GM12875 (cell line): Measurements from ENCODE around the gene CRIP1.

Experiments
- H3K4me3 ChIP-seq: one replicate; pipeline ENCODE4 v1.5.1; 2011; ENCODE audit warnings: low read depth, low read length, control low read depth
- TF ChIP-seq, protein P1 (sequence below): IDR thresholded peaks from 2 replicates; pipeline ENCODE4 v1.5.1; 2011; ENCODE audit warnings: low read depth, mild to moderate bottlenecking, control low read depth, inconsistent platforms, low read length, moderate library complexity, borderline replicate concordance; ENCODE audit not compliant: insufficient read depth

CRIP1 gene

GRCh38 chr14:105447651-105448640 lies 38.7 kb upstream of the CRIP1 start:
- no peak overlapping the region for H3K4me3 ChIP-seq
- TF ChIP-seq, protein P1, sequence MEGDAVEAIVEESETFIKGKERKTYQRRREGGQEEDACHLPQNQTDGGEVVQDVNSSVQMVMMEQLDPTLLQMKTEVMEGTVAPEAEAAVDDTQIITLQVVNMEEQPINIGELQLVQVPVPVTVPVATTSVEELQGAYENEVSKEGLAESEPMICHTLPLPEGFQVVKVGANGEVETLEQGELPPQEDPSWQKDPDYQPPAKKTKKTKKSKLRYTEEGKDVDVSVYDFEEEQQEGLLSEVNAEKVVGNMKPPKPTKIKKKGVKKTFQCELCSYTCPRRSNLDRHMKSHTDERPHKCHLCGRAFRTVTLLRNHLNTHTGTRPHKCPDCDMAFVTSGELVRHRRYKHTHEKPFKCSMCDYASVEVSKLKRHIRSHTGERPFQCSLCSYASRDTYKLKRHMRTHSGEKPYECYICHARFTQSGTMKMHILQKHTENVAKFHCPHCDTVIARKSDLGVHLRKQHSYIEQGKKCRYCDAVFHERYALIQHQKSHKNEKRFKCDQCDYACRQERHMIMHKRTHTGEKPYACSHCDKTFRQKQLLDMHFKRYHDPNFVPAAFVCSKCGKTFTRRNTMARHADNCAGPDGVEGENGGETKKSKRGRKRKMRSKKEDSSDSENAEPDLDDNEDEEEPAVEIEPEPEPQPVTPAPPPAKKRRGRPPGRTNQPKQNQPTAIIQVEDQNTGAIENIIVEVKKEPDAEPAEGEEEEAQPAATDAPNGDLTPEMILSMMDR, result no peak

GRCh38 chr14:105448706-105449111 lies 38.0 kb upstream of the CRIP1 start:
- no peak overlapping the region for H3K4me3 ChIP-seq

DNA sequence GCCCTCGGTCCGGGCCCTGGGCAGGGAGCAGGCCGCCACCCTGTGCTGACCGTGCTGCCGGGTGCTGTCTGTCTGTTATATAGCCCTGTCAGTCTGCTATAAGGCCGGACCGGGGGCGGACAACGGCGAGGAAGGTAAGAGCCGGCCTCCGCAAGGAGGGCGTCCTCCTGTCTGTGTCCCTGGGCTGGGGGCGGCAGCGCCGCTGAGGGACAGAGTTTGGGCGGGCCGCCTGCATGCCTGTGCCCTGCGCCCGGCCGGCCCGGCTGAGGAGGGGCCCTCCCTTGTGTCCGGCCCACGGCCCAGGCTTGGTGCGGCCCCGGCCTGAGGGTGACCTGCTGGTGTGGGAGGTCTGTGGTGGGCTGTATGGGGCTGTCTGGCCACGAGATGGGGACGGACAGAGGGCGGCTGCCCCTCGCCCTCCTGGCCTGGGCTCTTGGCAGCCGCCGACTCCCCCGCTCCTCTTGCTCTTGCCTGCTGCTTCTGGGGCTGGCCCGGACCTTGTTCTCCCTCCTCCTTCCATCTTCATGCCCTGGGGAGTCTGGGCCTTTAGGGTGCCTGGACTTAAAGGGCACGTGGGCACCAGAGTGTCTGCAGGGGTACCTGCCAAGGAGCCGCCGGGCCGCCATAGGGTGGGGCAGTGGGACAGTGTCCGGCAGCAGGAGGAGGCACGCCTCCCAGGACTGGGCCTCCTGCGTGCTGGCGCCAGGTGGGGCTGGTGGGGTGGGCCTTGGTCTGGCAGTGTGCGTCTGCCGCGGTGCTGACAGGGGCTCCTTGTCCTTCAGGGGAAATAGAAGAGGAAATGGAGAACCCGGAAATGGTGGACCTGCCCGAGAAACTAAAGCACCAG lies 37.2 kb upstream of the CRIP1 start:
- no peak overlapping the region for H3K4me3 ChIP-seq
- TF ChIP-seq, protein P1, result no peak

More at GRCh38 chr14:105448706-105449111, 38.0 kb upstream of the CRIP1 start:
- TF ChIP-seq, protein P1, result peak; percentile 89

DNA sequence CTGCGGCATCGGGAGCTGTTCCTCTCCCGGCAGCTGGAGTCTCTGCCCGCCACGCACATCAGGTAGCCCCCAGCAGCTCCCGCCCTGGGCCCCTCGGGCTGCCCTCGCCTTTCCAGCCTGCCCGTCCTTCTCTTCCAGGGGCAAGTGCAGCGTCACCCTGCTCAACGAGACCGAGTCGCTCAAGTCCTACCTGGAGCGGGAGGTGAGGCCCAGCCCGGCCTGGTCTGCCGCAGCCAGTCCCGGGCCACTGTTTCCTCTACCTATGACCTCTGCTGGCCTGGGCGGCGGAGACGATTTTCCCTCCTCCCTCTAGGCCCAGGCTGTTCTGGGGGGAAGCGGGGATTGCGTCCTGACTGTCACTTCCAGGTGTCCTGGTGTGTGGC lies 36.6 kb upstream of the CRIP1 start:
- TF ChIP-seq, protein P1, result no peak
- no peak overlapping the region for H3K4me3 ChIP-seq

DNA sequence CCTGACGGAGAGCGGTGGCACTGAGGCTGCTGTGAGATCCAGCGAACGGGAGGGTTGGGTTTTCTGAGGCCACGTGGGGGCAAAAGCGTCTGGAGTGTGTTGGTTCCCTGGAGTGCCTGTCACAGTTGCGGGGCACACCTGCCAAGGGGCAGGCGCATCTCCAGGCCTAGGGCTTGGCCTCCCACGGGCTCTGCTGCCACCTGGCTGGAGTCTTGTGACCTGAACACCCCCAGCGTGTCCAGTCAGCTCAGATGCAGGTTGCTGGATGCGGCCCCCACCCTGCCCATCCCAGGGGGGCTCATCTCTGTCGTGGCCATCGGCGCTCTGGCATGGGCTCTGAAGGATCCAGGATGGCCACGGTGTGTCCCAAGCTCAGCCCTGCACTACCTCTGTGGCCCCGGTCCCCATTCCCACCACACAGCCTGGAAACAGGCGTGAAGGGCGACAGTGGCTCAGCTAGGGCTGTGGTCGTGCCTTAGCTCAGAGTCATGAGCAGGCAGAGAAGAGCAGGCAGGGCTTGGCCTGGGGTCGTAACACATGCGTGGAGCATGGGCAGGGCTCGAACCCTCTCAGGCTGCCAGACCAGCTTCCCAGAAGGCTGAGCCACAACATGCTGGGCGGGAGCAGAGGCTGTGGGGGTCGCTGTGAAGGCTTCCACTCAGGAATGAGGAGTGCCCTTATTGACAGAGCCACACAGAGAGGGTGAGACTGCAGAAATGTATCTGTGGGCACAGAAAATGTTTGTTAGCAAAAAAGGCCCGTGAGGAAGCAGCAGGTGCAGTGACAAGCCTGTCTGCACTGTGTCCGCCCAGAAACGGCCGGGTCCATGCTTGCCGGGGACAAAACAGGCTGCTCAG lies 35.6 kb upstream of the CRIP1 start:
- TF ChIP-seq, protein P1, result no peak
- H3K4me3 ChIP-seq, result no peak overlapping the region

DNA sequence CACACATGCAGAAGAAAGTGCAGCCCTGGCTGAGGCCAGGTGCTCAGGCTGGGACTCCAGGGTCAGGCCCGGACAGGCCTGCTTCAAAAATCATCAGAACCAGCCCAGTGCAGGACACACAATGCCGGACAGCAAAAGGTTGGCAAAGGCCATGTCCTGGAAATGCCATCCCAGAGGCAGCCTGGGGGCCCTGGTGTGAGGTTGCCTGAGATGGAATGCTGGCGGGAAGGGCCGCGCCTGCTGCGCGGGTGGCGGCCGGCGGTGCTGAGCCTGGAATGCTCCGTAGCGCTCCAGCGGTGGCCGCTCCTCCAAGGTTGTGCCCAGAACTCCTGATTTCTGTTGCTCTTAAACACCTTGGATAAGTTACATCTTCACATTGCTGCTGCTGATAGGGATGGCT lies 33.7 kb upstream of the CRIP1 start:
- no peak overlapping the region for H3K4me3 ChIP-seq
- TF ChIP-seq, protein P1, result no peak
